ENCODE data around the gene ZBTB40. TPM values are rescaled to one million over a fixed set of nuclear protein-coding genes. Genes with fewer than 3 reads are reported as not detected.

The ZBTB40 gene
- total and polyA plus RNA-seq, 10 of the 15 experiments (the other 5 are each of a cell fraction or from before 2014, with no cell fraction given): 1.9 to 14.4 (median 9.0) TPM

GRCh38 chr1:22428672-22429071 lies 23.0 kb upstream of the ZBTB40 start (continued):
- TF ChIP-seq RAD51 (IDR thresholded peaks at IDR 0.05) (peak; percentile 91), EED (IDR thresholded peaks at IDR 0.05; ENCODE audit: low read depth) (no peak)

- Histone ChIP-seq H3K27ac (ENCODE audit: control insufficient read depth, insufficient read depth) (no peak overlapping the region), H3K4me3 (no peak overlapping the region), H2AFZ (ENCODE audit: control insufficient read depth, low read depth, low read length) (no peak overlapping the region; the same call in 1 of the 2 replicates), H3K27me3 (replicated peaks in 1 of 2; ENCODE audit: control insufficient read depth in 2 of 2, insufficient read depth in 2 of 2, low read length in 1 of 2) (no peaks in the 10 kb centered on the region), H4K20me1 (ENCODE audit: control insufficient read depth, insufficient read depth) (no peaks in the 10 kb centered on the region), H3K4me2 (ENCODE audit: control insufficient read depth, insufficient read depth) (no peak overlapping the region), H3K79me2 (ENCODE audit: control insufficient read depth, insufficient read depth, low read length) (no peaks in the 10 kb centered on the region), H3K4me1 (ENCODE audit: control insufficient read depth, insufficient read depth, low read length) (no peaks in the 10 kb centered on the region), H3K9ac (ENCODE audit: control insufficient read depth, insufficient read depth, low read length) (no peak overlapping the region), H3K9me3 (replicated peaks; ENCODE audit: control insufficient read depth, insufficient read depth, low read length) (no peaks in the 10 kb centered on the region), H3K36me3 (ENCODE audit: control insufficient read depth in 2 of 2, insufficient read depth in 2 of 2, low read length in 1 of 2) (no peaks in the 10 kb centered on the region)
- in situ Hi-C loops (cut with MboI): no loop called here
- no TSS peak for BruUV-seq (replicated peaks)
- CTCF ChIA-PET: interaction anchor here (3.2 kb wide), 1 partner anchor 11 kb away, joined by 8 read pairs; no protein-coding TSS in a partner anchor
- RAD21 ChIA-PET (ENCODE audit: unreplicated experiment): no interaction called here
- FAIRE-seq (no peak), ATAC-seq (peak; percentile 38; the same call in 2 of the 3 replicates), DNase-seq (ENCODE audit: low read depth, low spot score) (no peak)
- POLR2A ChIA-PET: no interaction called here
- intact Hi-C loops (cut with micrococcal nuclease; ENCODE audit: unreplicated experiment): no loop called here
- SMC1A ChIA-PET (ENCODE audit: uncharacterized antibody, unreplicated experiment): no interaction called here
- no peak for TF ChIP-seq ZNF384 (IDR thresholded peaks at IDR 0.05; ENCODE audit: borderline replicate concordance, low read depth, low read length)
- no peak for TF ChIP-seq ESRRA (IDR thresholded peaks at IDR 0.05; ENCODE audit: low read length)
- 0 out of 2 replicates have a peak, but pooled peaks have one; percentile 25 for TF ChIP-seq SPI1 (IDR thresholded peaks at IDR 0.05; ENCODE audit: borderline replicate concordance, insufficient read depth, low read depth, low read length)
These were observed 19.7 kb upstream of the ZBTB40 start for GRCh38 chr1:22431965-22432364.

GRCh38 chr1:22434717-22435116 lies 16.9 kb upstream of the ZBTB40 start:
- ChIA-PET CTCF (interaction anchor here (0.9 to 2.6 kb wide), 2 partner anchors 15 to 18 kb away, joined by 4 to 9 read pairs; no protein-coding TSS in a partner anchor), SMC1A (ENCODE audit: uncharacterized antibody, unreplicated experiment) (interaction anchor here (0.6 to 2.5 kb wide), 2 partner anchors 19 to 25 kb away, joined by 3 to 7 read pairs; no protein-coding TSS in a partner anchor), RAD21 (ENCODE audit: unreplicated experiment) (no interaction called here), POLR2A (interaction anchor here (0.7 kb wide), 1 partner anchor 16 kb away, joined by 4 read pairs; no protein-coding TSS in a partner anchor)
- H3K27me3 ChIP-seq (replicated peaks in 1 of 2; ENCODE audit: control insufficient read depth in 2 of 2, insufficient read depth in 2 of 2, low read length in 1 of 2): no peaks in the 10 kb centered on the region
- BruUV-seq (replicated peaks): no TSS peak
- no peak overlapping the region for H3K27ac ChIP-seq (ENCODE audit: control insufficient read depth, insufficient read depth)
- WGBS (ENCODE audit: insufficient coverage, insufficient replicate concordance, low lambda C conversion rate, missing lambda C conversion rate): 30% methylated on average over 6 of the region's 6 CpGs
- no peak for FAIRE-seq
- no peaks in the 10 kb centered on the region for H4K20me1 ChIP-seq (ENCODE audit: control insufficient read depth, insufficient read depth)
- no peak for TF ChIP-seq RCOR1 (conservative IDR thresholded peaks at IDR 0.05; ENCODE audit: low read depth, low read length)
- no peak for TF ChIP-seq HDGF (IDR thresholded peaks at IDR 0.05)
- TF ChIP-seq GABPA (IDR thresholded peaks at IDR 0.05; ENCODE audit: low read depth): no peak
- no peak for TF ChIP-seq MAX (IDR thresholded peaks at IDR 0.05; ENCODE audit: low read depth, low read length)
- no peak for TF ChIP-seq SKIL (IDR thresholded peaks at IDR 0.05; ENCODE audit: low read depth, poor library complexity, severe bottlenecking)
- TF ChIP-seq CBX3 (IDR thresholded peaks at IDR 0.05; ENCODE audit: borderline replicate concordance, low read depth): no peak
- TF ChIP-seq BCL3 (IDR thresholded peaks at IDR 0.05; ENCODE audit: borderline replicate concordance, insufficient read depth, low read depth, low read length, poor library complexity, severe bottlenecking): no peak
- no peak for TF ChIP-seq KDM1A (IDR thresholded peaks at IDR 0.05; ENCODE audit: borderline replicate concordance)
- no peaks in the 10 kb centered on the region for H3K36me3 ChIP-seq (ENCODE audit: control insufficient read depth in 2 of 2, insufficient read depth in 2 of 2, low read length in 1 of 2)
- in situ Hi-C loops (cut with MboI): no loop called here
- no peak overlapping the region for H2AFZ ChIP-seq (ENCODE audit: control insufficient read depth, low read depth, low read length)
- intact Hi-C loops (cut with micrococcal nuclease; ENCODE audit: unreplicated experiment): no loop called here
- no peaks in the 10 kb centered on the region for H3K4me1 ChIP-seq (ENCODE audit: control insufficient read depth, insufficient read depth, low read length)
- H3K4me3 ChIP-seq: no peak overlapping the region
- H3K4me2 ChIP-seq (ENCODE audit: control insufficient read depth, insufficient read depth): no peak overlapping the region
- H3K9me3 ChIP-seq (replicated peaks; ENCODE audit: control insufficient read depth, insufficient read depth, low read length): no peaks in the 10 kb centered on the region
- no peak for DNase-seq (ENCODE audit: low read depth, low spot score)
- H3K79me2 ChIP-seq (ENCODE audit: control insufficient read depth, insufficient read depth, low read length): no peaks in the 10 kb centered on the region
- no peak for ATAC-seq
- H3K9ac ChIP-seq (ENCODE audit: control insufficient read depth, insufficient read depth, low read length): no peak overlapping the region

All from GM12878 (cell line).